ENCODE results near the gene SPATA18. TPM values are rescaled to one million over a fixed set of nuclear protein-coding genes. Genes with fewer than 3 reads are reported as not detected.

Gene SPATA18
- total RNA-seq, 2 experiments from 2014 or later: not detected

DNA sequence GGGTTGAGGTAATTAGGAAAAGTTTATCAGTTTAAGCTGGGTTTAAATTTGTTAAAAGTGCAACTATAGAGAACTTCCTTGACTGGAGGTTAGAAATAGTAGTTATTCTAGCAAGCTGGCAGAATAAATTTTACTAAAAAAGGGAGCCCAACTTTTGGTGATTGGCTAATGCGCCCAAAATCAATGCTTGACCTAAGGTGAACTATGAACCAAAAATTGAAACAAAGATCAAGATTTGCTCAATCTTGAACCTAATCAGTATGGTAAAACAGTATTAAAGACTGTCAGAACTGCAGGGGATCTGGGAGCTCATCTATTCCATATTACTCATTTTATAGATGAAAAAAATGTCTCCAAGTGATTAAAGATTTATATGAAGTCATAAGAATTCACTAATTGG lies 6.1 kb upstream of the SPATA18 start:
- peaks cover 19 to 32% of the 10 kb centered on the region in 2 experiments for H3K27me3 ChIP-seq (ENCODE audit: control insufficient read depth in 1 of 2, insufficient read depth in 2 of 2, low read length in 2 of 2)
- no peak overlapping the region for H3K27ac Mint-ChIP-seq
- DNase-seq (no peak), ATAC-seq (ENCODE audit: poor library complexity) (no peak)
- H3K36me3 Mint-ChIP-seq (ENCODE audit: low read depth): no peaks in the 10 kb centered on the region
- ChIA-PET POLR2A (no interaction called here), CTCF (no interaction called here)
- no peak overlapping the region for H3K4me3 Mint-ChIP-seq
- H3K9me3 ChIP-seq (ENCODE audit: control insufficient read depth in 1 of 2, insufficient read depth in 1 of 2, low read length in 2 of 2): no peaks in the 10 kb centered on the region
- H3K4me1 Mint-ChIP-seq (ENCODE audit: low read depth): no peaks in the 10 kb centered on the region
- intact Hi-C loops (cut with DNase I, micrococcal nuclease): no loop called here
- no peaks in the 10 kb centered on the region for H3K4me1 ChIP-seq (ENCODE audit: insufficient read depth, low read length)
- no peaks in the 10 kb centered on the region for H3K36me3 ChIP-seq (ENCODE audit: insufficient read depth, low read length)
- no peaks in the 10 kb centered on the region for H3K9me3 Mint-ChIP-seq
- no peak overlapping the region for H3K4me3 ChIP-seq (ENCODE audit: low read length)
- no peak overlapping the region for H3K27ac ChIP-seq (ENCODE audit: low read depth in 1 of 2, low read length in 2 of 2)
- peaks cover 71% of the 10 kb centered on the region for H3K27me3 Mint-ChIP-seq
- TF ChIP-seq, protein P1, sequence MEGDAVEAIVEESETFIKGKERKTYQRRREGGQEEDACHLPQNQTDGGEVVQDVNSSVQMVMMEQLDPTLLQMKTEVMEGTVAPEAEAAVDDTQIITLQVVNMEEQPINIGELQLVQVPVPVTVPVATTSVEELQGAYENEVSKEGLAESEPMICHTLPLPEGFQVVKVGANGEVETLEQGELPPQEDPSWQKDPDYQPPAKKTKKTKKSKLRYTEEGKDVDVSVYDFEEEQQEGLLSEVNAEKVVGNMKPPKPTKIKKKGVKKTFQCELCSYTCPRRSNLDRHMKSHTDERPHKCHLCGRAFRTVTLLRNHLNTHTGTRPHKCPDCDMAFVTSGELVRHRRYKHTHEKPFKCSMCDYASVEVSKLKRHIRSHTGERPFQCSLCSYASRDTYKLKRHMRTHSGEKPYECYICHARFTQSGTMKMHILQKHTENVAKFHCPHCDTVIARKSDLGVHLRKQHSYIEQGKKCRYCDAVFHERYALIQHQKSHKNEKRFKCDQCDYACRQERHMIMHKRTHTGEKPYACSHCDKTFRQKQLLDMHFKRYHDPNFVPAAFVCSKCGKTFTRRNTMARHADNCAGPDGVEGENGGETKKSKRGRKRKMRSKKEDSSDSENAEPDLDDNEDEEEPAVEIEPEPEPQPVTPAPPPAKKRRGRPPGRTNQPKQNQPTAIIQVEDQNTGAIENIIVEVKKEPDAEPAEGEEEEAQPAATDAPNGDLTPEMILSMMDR (IDR thresholded peaks at IDR 0.05): no peak

DNA sequence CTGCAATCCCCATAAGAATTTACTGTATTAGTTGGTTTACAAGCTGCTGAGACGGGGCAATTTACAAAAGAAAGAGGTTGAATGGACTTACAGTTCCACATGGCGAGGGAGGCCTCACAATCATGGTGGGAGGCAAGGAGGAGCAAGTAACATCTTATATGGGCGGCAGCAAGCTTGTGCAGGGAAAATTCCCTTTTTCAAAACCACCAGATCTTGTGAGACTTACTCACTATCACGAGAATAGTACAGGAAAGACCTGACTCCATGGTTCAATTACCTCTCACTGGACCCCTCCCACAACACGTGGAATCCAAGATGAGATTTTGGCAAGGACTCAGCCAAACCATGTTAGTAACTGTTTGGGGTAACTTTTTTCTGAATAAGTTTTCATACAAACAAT lies 1.8 kb upstream of the SPATA18 start:
- no peak overlapping the region for H3K4me3 Mint-ChIP-seq
- Histone ChIP-seq H3K4me3 (ENCODE audit: low read length) (no peak overlapping the region), H3K27me3 (ENCODE audit: control insufficient read depth in 1 of 2, insufficient read depth in 2 of 2, low read length in 2 of 2) (peaks cover 45 to 55% of the 10 kb centered on the region in 2 experiments), H3K4me1 (ENCODE audit: insufficient read depth, low read length) (peaks cover 15% of the 10 kb centered on the region), H3K36me3 (ENCODE audit: insufficient read depth, low read length) (no peaks in the 10 kb centered on the region), H3K9me3 (ENCODE audit: control insufficient read depth in 1 of 2, insufficient read depth in 1 of 2, low read length in 2 of 2) (peaks cover 0 to 7% of the 10 kb centered on the region in 2 experiments), H3K27ac (ENCODE audit: low read depth in 1 of 2, low read length in 2 of 2) (no peak overlapping the region)
- TF ChIP-seq, protein P1 (IDR thresholded peaks at IDR 0.05): no peak
- no peak overlapping the region for H3K27ac Mint-ChIP-seq
- peaks cover 78% of the 10 kb centered on the region for H3K27me3 Mint-ChIP-seq
- H3K4me1 Mint-ChIP-seq (ENCODE audit: low read depth): peaks cover 24% of the 10 kb centered on the region
- intact Hi-C loops (cut with DNase I, micrococcal nuclease): no loop called here
- ChIA-PET POLR2A (no interaction called here), CTCF (interaction anchor here (0.7 kb wide), 1 partner anchor 57 kb away, joined by 3 read pairs; no protein-coding TSS in a partner anchor)
- DNase-seq: no peak
- ATAC-seq (ENCODE audit: poor library complexity): no peak
- no peaks in the 10 kb centered on the region for H3K9me3 Mint-ChIP-seq
- H3K36me3 Mint-ChIP-seq (ENCODE audit: low read depth): no peaks in the 10 kb centered on the region

DNA sequence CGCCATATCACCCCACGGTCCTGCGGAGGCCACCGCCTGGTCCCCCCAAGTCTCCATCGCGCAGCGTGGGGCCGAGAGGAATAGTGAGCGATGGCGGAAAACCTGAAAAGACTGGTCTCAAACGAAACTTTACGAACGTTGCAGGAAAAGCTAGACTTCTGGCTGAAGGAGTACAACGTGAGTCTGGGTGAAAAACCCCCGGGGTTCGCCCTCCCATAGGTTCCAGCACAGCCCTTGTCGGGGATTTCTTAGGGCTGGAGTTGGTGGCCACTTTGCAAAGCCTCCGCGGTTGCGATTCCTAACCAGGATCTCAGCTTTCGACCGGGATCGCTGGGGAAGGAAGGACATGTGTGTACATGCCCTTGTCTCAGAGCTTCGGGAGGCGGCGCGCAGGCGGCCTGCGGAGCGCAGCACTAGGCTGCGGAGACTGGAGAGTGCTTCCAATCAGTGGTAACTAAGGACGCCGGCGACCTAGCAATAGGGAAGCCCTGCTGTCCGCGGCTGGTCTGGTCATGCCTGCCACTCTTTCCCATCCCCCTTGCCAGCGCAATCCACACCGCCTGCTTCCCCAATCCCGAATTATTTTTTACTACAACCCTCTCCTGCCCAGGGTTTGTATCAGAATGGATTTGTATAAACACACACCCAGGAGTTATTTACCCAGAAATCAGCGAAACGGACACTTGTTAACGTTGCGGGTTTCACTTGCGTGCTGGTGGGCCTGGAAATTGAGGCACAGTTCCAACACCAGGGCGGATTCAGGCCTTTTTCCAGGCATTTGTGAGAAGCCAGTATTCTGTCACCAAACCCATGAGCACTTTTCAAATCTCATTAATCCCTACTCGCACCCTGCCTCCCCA lies 741 bp downstream of the SPATA18 start:
- no peak overlapping the region for H3K27ac Mint-ChIP-seq
- Histone ChIP-seq H3K27ac (ENCODE audit: low read depth in 1 of 2, low read length in 2 of 2) (no peak overlapping the region), H3K4me3 (ENCODE audit: low read length) (peak overlapping the region; percentile 24), H3K36me3 (ENCODE audit: insufficient read depth, low read length) (no peaks in the 10 kb centered on the region), H3K27me3 (ENCODE audit: control insufficient read depth in 1 of 2, insufficient read depth in 2 of 2, low read length in 2 of 2) (peaks cover 40 to 60% of the 10 kb centered on the region in 2 experiments), H3K4me1 (ENCODE audit: insufficient read depth, low read length) (peaks cover 15% of the 10 kb centered on the region), H3K9me3 (ENCODE audit: control insufficient read depth in 1 of 2, insufficient read depth in 1 of 2, low read length in 2 of 2) (peaks cover 0 to 7% of the 10 kb centered on the region in 2 experiments)
- DNase-seq: peak in 2 of 14 experiments; percentile 11 to 23
- ChIA-PET POLR2A (no interaction called here), CTCF (no interaction called here)
- TF ChIP-seq, protein P1 (IDR thresholded peaks at IDR 0.05): no peak
- no peak for ATAC-seq (ENCODE audit: poor library complexity)
- peaks cover 76% of the 10 kb centered on the region for H3K27me3 Mint-ChIP-seq
- intact Hi-C loops (cut with DNase I, micrococcal nuclease): no loop called here
- peak overlapping the region; percentile 50 for H3K4me3 Mint-ChIP-seq
- H3K4me1 Mint-ChIP-seq (ENCODE audit: low read depth): peaks cover 24% of the 10 kb centered on the region
- H3K9me3 Mint-ChIP-seq: no peaks in the 10 kb centered on the region
- no peaks in the 10 kb centered on the region for H3K36me3 Mint-ChIP-seq (ENCODE audit: low read depth)

Data from CD4-positive, alpha-beta T cell (primary cell).